ENCODE results near the gene MPHOSPH6. TPM values are rescaled to one million over a fixed set of nuclear protein-coding genes. Genes with fewer than 3 reads are reported as not detected.

MPHOSPH6 gene
- total and polyA plus RNA-seq, 7 donors: 5.3 to 38.4 (median 11.8) TPM

DNA sequence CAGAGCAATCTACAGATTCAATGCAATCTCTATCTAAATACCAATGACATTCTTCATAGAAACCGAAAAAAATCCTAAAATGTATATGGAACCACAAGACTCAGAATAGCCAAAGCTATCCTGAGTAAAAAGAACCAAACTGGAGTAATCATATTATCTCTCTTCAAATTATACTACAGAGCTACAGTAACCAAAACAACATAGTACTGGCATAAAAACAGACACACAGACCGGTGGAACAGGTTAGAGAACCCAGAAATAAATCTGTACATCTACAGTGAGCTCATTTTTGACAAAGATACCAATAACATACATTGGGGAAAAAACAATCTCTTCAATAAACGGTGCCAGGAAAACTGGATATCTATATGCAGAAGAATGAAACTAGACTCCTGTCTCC lies 45.4 kb downstream of the MPHOSPH6 start:
- no peak overlapping the region for H3K4me3 ChIP-seq
- no peaks in the 10 kb centered on the region for H3K9me3 ChIP-seq
- ATAC-seq (no peak), DNase-seq (no peak)
- no peaks in the 10 kb centered on the region for H3K27me3 ChIP-seq (ENCODE audit: insufficient read depth in 3 of 3, low read length in 2 of 3)
- 86% methylated on average over 3 of the region's 3 CpGs for WGBS, 3 donors
- H3K27ac ChIP-seq: no peak overlapping the region
- TF ChIP-seq, protein P1, sequence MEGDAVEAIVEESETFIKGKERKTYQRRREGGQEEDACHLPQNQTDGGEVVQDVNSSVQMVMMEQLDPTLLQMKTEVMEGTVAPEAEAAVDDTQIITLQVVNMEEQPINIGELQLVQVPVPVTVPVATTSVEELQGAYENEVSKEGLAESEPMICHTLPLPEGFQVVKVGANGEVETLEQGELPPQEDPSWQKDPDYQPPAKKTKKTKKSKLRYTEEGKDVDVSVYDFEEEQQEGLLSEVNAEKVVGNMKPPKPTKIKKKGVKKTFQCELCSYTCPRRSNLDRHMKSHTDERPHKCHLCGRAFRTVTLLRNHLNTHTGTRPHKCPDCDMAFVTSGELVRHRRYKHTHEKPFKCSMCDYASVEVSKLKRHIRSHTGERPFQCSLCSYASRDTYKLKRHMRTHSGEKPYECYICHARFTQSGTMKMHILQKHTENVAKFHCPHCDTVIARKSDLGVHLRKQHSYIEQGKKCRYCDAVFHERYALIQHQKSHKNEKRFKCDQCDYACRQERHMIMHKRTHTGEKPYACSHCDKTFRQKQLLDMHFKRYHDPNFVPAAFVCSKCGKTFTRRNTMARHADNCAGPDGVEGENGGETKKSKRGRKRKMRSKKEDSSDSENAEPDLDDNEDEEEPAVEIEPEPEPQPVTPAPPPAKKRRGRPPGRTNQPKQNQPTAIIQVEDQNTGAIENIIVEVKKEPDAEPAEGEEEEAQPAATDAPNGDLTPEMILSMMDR (IDR thresholded peaks at IDR 0.05): no peak
- H3K4me1 ChIP-seq: no peaks in the 10 kb centered on the region
- H3K36me3 ChIP-seq (ENCODE audit: insufficient read depth in 1 of 2, low read depth in 1 of 2): no peaks in the 10 kb centered on the region
- intact Hi-C loops (cut with DNase I): no loop called here

DNA sequence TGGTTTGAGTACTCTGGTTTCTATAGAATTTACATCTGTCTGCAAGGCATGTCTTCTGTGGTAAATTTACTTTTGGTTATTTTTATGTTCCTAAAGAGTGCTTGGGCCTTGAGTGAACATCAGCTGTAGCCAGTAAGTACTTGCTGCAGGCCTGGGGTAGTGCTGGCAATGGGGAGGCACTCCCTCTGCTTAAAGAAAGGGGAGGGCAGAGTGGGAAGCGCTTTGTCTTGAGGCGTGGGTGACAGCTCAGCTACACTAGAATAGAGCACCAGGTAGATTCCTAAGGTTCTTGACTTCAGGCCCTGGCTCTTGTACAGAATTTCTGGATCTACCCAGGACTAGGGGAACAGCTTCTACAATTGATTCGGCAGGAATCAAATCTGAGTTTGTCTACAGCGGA lies 50.6 kb downstream of the MPHOSPH6 start:
- ATAC-seq (no peak), DNase-seq (no peak)
- Histone ChIP-seq H3K4me3 (no peak overlapping the region), H3K4me1 (no peaks in the 10 kb centered on the region), H3K27ac (no peak overlapping the region), H3K9me3 (no peaks in the 10 kb centered on the region), H3K36me3 (ENCODE audit: insufficient read depth in 1 of 2, low read depth in 1 of 2) (no peaks in the 10 kb centered on the region), H3K27me3 (ENCODE audit: insufficient read depth in 3 of 3, low read length in 2 of 3) (no peaks in the 10 kb centered on the region)
- intact Hi-C loops (cut with DNase I): no loop called here
- TF ChIP-seq, protein P1 (IDR thresholded peaks at IDR 0.05): no peak
- WGBS, 3 donors: 69 to 71% (median 69%) methylated on average over 4 of the region's 4 CpGs

DNA sequence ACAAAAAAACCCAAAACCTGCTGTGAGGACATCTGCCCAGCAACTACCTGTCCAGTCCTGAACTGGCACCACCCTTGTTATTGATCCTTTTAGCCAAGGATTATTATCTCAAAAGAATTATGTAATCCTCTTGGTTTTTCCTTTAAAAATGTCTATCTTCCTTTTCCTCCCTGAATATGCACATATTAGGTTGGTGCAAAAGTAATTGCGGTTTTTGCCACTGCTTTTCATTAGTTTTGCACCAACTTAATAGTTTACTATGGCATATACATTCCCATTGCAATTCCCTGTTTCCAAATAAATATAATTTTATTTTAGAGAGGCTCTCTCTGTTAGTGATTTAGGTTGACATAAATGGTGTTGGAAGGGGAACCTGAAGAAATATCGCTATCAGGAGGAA lies 51.3 kb downstream of the MPHOSPH6 start:
- DNase-seq (no peak), ATAC-seq (no peak)
- Histone ChIP-seq H3K4me3 (no peak overlapping the region), H3K4me1 (no peaks in the 10 kb centered on the region), H3K36me3 (ENCODE audit: insufficient read depth in 1 of 2, low read depth in 1 of 2) (no peaks in the 10 kb centered on the region), H3K27me3 (ENCODE audit: insufficient read depth in 3 of 3, low read length in 2 of 3) (no peaks in the 10 kb centered on the region), H3K27ac (no peak overlapping the region), H3K9me3 (no peaks in the 10 kb centered on the region)
- 89 to 98% (median 90%) methylated on average over 2 of the region's 2 CpGs for WGBS, 3 donors
- intact Hi-C loops (cut with DNase I): no loop called here
- TF ChIP-seq, protein P1 (IDR thresholded peaks at IDR 0.05): no peak

- Histone ChIP-seq H3K4me1 (no peaks in the 10 kb centered on the region), H3K4me3 (no peak overlapping the region), H3K27me3 (ENCODE audit: insufficient read depth in 3 of 3, low read length in 2 of 3) (no peaks in the 10 kb centered on the region), H3K27ac (no peak overlapping the region), H3K36me3 (ENCODE audit: insufficient read depth in 1 of 2, low read depth in 1 of 2) (no peaks in the 10 kb centered on the region), H3K9me3 (no peaks in the 10 kb centered on the region)
- TF ChIP-seq, protein P1 (IDR thresholded peaks at IDR 0.05): no peak
- DNase-seq: no peak
- ATAC-seq: no peak
- intact Hi-C loops (cut with DNase I): no loop called here
- 68 to 78% (median 74%) methylated on average over 1 of the region's 1 CpG for WGBS, 3 donors
These were observed 53.5 kb downstream of the MPHOSPH6 start for GRCh38 chr16:82116535-82116934.

DNA sequence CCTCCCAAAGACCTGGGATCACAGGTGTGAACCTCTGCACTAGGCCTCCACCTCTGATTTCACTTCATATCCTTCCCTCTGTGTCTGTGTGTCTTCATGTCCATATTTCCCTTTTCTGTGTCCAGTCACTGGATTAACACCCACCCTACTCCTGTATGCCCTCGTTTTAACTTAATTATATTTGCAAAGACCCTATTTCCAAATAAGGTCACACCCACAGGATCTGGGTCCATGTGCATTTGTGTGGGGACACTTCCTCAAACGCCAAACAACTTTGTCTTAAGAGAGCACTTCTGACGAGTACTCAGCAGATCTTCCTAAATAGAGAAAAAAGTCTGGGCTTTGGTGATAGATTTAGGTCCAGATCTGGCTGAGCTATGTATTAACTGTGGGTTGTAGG lies 56.3 kb downstream of the MPHOSPH6 start:
- no peaks in the 10 kb centered on the region for H3K36me3 ChIP-seq (ENCODE audit: insufficient read depth in 1 of 2, low read depth in 1 of 2)
- ATAC-seq (no peak), DNase-seq (no peak)
- H3K4me1 ChIP-seq: no peaks in the 10 kb centered on the region
- no peak overlapping the region for H3K4me3 ChIP-seq
- H3K9me3 ChIP-seq: no peaks in the 10 kb centered on the region
- 59 to 64% (median 60%) methylated on average over 3 of the region's 3 CpGs for WGBS, 3 donors
- H3K27me3 ChIP-seq (ENCODE audit: insufficient read depth in 3 of 3, low read length in 2 of 3): peaks cover 0 to 3% (median 0%) of the 10 kb centered on the region in 3 donors
- intact Hi-C loops (cut with DNase I): no loop called here
- no peak overlapping the region for H3K27ac ChIP-seq
- TF ChIP-seq, protein P1 (IDR thresholded peaks at IDR 0.05): no peak

Measured in psoas muscle (tissue), 8 donors.